Activated CD8-positive, alpha-beta memory T cell treated with anti-CD3 and anti-CD28 coated beads for 4 hours (primary cell): ENCODE measurements around the gene LILRA5.
"Not testable (repeated sequence)": the region's sequence is repeated elsewhere in the genome, so short reads cannot be mapped to it uniquely, and the experiment has no call there.

Experiments
- DNase-seq, 2 donors: peaks; one replicate each; pipeline ENCODE4 v3.0.0-alpha.2; 2020; ENCODE audit warnings: low read depth in 2 of 2

LILRA5 gene

DNA sequence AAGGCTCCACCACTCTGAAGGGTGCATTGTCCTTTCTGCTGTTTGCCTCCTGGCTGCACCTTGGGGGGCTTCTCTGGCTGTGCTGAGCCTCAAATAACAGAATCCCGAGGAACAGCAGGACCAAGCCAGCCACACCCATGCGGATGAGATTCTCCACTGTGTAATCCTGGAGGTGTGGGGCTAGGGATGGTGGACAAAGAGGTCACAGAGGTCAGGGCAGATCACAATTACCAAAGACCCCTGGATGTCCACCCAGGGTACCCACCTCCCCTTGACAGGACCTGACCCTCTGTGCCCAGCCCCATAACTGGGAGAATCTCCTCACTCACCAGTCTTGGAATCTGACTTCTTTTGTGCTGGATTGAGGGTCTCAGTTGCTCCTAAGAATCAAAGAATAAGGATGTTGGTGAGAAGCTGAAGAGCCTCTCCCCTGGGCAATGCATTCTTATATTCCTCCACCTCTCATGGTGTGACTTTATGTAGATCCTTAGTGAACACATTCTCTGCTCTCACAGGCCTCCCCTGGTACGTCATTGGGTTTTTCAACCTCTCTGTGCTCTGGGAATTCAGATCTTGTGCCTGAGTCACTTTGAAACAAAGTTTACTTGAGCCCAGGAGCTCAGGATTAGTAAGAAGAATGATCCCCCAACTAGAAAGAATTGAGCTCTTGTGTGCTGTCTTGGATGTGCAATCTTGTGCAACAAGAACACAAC lies 20.8 kb upstream of the LILRA5 start:
- DNase-seq, result no peak

DNA sequence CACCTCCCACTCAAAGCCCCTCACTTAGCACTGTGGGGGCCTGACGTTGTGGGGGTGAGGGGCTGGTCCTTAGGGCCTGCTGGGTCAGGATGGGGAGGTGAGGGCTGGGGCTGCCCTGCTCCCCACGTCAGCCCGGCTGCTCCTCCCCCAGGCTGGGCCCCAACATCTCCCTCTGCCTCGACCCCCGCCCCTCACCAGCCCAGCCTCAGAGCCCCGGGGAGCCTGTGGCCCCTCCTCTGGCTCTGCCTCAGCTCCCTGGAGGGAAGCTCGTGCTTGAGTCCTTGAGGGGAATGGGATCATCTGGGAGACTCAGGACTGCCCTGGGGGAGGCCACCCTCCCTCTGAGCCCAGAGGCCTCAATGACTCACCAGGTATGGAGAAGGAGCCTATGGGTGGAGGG lies 19.2 kb upstream of the LILRA5 start:
- no peak for DNase-seq

DNA sequence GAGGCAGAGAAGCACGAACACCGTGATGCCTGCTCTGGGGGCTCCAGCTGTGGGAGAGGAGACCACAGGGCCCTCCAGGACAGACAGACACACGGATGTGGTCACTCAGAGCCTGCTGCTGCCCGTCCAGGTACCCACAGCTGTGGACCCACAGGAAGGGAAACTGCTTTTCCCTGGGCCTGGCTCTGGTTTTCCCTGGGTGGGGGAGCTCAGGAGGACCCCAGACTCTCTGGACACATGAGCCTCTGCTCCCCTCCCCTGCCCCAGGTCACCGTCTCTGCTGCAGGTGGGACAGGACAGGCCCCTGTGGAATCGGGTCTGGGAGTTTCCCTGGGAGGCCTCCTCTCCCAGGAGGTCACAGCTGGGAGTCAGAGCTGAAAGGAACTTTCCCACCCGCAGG lies 18.7 kb upstream of the LILRA5 start:
- DNase-seq, result no peak

DNA sequence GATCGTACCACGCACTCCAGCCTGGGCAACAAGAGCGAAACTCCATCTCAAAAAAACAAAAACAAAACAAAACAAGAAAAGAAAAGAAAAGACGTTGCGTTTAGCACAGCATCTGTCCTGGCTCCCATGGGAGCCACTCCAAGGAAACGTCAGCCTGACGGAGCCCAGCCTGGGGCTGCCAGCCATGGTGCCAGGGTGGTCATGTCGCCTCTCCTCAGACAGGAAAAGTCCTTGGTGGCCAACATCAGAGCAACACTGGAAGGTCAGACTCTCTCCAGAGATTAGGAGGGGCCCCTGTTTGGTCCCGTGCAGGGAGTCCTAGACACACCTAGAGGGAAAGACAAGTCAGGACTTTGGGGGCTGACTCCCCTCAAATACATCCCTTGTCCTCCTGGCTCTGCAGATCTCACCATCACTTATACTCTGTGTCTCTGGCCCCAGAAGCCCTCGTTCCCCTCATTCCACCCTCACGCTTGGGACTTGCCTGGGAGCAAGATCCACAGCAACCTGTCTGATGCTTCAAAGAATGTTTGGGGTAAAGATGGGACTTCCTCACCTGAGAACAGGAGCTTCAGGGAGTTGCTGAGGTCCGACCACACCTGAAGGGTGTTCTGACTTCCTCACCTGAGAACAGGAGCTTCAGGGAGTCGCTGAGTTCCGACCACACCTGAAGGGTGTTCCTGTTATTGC lies 16.7 kb upstream of the LILRA5 start:
- DNase-seq, result no peak

DNA sequence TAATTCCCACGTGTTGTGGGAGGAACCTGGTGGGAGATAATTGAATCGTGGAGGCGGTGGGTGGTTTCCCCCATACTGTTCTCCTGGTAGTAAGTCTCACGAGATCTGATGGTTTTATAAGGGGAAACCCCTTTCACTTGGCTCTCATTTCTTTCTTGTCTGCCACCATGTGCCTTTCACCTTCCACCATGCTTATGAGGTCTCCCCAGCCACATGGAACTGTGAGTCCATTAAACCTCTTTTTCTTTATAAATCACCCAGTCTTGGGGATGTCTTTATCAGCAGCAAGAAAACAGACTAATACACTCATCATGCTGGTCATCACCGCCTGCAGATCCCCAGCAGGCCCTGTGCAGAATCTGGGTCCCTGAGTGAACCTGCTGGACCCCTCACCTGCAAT lies 15.8 kb upstream of the LILRA5 start:
- not testable (repeated sequence) for DNase-seq

DNA sequence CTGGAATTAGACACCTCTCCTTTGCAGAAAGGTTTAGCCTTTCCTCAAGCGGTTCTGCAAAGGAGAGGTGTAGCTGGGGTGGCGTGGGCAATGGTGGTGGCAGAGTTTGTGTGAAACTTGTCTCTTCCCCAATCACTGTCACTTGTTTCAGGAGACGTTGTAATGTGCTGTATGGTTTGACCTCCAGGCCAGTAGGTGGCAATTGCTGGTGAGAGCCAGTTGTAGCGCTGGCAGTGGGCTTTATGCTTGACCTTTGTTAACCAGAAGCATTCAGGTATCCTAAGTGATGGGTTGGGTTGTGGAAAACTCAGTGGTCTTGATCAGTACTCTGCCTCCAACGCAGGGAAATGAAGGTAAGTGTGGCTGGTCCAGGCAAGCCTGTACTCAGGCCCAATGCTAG lies 12.7 kb upstream of the LILRA5 start:
- no peak for DNase-seq

DNA sequence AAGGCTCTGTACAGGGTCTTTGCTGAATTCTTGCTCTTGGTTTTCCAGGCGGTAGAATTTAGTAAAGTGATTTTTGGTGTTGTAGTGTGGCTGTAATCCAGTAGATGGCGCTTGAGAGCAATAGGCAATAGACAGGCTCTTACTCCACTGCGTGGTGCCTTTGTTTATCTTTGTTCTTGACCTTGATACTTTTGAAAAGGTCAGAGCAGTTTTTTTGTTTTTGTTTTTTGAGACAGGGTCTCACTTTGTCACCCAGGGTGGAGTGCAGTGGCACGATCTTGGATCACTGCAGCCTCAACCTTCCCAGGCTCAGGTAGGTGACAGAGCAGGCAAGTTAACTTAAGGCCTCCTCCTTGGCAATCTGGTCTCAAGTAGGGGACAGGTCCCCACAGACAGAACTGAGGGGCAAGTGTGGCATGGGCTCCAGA lies 12.2 kb upstream of the LILRA5 start:
- peak; percentile 14 to 20 for DNase-seq

DNA sequence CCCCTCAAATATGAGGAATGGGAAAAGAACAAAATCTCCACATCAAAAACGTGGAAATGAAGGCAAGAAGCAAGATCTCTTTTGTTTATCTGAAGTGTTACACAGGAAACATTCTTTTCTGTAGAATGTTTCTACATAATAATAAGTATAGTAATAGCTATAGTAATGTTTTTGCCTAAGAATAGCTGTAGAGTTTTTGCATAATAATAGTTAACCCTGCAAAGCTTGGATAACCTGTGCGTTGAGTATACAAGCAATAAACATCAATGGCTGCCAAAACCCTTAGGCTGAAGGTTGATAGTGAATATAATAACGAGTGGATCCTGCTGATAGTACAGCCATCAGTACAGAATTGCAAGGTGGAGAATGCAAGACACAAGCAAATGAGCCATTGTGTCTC lies 11.1 kb upstream of the LILRA5 start:
- DNase-seq, result no peak

DNA sequence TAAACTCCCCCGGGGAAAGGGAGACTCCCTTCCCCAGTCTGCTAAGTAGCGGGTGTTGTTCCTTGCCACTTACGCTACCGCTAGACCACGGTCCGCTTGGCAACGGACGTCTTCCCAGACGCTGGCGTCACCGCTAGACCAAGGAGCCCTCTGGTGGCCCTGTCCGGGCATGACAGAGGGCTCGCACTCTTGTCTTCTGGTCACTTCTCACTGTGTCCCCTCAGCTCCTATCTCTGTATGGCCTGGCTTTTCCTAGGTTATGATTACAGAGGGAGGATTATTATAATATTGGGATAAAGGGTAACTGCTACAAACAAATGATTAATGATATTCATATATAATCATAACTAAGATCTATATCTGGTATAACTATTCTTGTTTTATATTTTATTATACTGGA lies 10.0 kb upstream of the LILRA5 start:
- DNase-seq, result not testable (repeated sequence)

DNA sequence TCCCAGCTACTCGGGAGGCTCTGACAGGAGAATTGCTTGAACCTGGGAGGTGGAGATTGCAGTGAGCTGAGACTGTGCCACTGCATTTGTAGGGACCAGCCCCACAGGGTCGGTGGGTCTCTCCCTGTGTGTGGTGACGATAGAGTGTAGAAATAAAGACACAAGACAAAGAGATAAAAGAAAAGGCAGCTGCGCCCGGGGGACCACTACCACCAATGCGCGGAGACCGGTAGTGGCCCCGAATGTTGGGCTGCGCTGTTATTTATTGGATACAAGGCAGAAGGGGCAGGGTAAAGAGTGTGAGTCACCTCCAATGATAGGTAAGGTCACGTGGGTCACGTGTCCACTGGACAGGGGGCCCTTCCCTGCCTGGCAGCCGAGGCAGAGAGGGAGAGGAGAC lies 9.3 kb upstream of the LILRA5 start:
- not testable (repeated sequence) for DNase-seq

DNA sequence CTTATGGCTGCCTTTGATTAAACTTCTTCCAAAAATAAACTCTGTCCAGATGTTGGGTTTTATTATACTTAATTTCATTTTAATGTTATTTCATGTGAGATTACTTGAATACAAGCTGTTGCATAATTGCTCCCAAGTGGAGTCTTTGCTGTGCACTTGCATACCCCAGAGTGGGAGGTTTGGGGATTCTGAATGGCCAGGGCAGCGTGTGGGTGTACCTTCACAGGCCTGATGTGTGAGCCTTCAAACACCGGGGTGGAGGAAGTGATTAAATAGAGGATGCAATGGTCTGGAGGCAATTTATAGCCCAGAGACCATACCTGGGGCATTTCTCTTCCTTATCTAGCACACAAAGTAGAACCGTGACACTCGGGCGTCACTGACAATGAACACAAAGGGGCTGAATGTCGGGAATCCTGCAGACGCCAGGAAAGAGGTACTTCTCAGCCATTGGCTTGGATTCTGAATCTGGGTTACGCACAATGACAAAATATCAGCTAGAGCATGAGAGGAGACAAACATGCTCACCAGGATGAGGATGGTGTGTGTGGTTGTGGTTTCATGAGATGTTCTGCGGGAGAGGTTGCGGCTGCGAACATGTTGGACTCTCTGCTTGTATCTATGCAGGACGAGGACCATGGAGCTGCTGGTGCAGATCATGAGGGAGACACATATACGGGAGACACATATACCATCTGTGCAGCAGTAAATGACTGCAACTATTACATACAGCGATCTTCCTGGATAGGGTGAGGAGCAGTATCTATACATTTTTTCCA lies 7.1 kb upstream of the LILRA5 start:
- DNase-seq, result no peak

DNA sequence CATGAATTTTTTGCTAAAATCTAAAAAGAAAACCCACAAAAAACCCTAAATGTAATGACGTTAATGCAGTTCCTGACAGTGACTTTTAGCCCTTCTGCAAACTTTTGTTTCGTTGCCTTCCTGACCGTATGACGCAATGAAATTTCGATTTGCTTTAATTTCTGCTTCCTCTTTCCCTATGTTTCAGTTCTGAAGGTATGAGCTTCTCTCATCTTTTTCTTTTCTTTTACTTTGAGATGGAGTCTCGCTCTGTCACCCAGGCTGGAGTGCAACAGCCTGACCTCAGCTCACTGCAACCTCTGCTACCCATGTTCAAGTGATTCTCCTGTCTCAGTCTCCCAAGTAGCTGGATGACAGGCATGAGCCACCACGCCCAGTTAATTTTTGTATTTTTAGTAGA lies 6.1 kb upstream of the LILRA5 start:
- DNase-seq, result no peak

DNA sequence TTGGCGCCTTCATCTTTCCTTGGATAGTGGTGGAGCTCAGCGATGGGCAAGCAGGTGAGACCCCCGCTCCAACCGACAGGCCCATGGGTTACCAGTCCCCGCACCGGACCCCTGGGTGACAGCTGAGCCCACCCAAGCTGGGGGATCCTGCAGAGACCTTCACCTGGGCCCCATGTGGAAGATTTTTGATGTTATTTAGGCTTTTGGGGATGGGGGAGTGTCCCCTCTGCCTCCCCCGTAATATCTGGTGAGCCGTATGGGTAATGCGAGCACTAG lies 4.9 kb upstream of the LILRA5 start:
- no peak for DNase-seq

DNA sequence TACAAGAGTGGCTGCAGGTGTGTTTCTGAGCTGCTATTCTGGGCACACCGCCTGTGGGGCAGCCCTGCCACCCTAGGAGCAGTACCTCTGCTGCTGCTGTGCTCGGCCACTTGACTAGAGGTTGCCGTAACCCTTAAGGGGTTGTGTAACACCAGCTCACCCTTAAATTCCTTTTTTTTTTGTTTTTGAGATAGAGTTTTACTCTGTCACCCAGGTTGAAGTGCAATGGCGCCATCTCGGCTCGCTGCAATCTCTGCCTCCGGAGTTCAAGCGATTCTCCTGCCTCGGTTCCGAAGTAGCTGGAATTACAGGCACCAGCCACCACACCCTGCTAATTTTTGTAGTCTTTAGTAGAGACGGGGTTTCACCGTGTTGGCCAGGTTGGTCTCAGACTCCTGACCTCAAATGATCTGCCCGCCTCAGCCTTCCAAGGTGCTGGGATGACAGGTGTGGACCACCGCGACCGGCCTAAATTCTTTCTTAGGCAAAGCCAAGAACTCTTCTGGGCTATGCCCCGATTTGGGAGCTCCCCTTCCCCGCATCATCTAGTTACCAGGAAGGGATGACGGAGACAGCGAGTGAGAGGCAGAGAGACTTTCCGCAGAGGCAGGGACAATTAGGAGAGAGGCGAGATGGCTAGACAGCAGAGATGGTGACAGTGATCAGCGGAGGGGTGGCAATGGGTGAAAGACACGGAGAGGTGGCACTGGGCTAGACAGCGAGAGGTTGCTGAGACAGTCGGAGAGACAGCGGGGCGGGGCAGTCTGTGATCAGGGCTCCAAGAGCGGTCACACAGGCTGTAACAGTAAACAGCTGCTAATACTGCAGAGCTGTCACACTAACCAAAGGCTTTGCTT lies 4.4 kb upstream of the LILRA5 start:
- no peak for DNase-seq

DNA sequence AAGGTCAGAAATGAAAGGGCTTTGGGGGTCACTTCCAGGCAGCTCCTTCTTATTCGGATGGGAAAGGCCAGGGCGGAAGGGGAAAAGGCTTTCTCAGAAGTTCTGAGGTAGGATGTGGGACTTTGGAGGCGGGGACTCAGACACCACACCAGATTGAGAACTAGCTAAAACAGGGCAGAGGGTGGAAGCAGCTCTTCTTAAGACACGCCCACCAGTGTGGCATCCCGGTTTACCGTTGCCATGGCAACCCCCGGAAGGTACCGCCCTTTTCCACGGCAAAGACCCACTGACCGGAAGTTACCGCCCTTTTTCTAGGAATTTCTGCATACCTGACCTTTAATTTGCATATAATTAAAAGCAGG lies 3.8 kb upstream of the LILRA5 start:
- DNase-seq, result no peak

DNA sequence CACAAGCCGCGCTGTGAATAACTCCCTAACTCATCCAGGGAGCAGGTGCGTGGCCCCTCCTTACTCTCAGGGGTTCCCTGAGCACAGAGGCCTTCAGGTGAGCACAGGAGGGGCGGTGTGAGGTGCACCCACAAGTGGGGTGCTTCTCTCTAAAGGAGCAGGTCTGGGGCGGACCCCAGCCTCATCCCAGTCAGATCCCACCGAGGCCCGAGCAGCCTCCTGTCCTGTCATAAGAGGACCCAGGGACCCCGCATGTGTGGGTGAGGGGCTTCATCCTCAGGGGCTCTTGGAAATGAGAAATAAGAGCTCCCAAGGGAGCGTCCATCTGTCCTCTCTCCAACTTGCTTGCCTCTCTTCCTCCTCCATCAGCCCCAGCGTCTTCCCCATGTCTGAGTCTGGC lies 3.0 kb upstream of the LILRA5 start:
- DNase-seq, result no peak

DNA sequence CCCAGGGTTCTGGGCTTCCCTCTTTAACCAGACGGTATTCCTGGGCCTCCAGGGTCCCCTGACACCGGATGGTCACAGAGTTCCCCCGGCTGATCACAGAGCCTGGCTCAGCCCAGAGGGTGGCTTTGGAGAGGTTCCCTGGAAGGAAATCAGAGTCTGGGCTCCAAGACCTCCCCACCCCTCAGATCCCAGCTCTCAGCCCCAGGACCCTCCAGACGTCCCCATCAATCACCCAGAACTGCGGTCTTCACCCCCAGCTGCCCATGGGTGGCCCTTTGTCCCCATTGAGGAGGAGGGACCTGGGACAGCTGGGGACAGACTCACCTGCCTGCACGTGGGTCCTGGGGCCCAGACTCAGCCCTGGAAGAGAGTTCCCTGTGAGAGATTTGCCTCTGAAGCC lies 955 bp downstream of the LILRA5 start:
- DNase-seq, result no peak

DNA sequence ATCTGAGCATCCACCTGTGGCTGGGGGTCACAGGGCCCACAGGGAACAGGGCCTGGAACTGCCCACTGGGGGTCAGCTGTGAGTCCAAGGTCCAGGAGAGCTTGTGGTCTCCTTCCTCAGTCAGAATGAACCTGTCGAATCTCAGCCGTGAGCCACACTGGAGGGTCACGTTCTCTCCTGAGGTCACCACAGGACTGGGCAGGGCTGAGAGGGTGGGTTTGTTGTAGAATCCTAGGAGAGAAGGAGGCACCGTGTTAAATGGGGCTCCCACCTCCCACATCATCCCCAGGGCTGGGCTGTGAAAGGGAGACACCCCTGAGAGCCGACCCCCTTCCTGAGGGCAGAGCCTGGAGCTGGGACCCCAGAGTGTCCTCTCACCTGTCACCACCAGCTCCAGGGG lies 1.5 kb downstream of the LILRA5 start:
- no peak for DNase-seq

DNA sequence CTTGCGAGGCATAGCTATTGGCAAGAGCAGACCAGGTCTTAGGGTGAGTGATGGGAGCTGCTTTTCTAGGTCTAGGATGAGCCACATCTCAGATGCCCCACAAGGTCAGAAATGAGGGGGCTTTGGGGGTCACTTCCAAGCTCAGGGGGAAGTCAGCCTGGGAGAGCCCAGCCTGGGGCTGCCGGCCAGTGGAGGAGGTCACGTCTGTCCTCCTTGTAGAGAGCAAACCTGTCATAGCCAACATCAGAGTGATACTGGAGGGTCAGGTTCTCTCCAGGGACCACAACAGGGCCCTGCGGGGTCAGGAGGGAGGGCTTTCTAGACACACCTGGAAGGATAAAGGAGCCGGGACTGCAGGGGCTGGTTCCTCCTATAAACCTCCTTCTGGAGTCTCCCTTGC lies 2.4 kb downstream of the LILRA5 start:
- no peak for DNase-seq

DNA sequence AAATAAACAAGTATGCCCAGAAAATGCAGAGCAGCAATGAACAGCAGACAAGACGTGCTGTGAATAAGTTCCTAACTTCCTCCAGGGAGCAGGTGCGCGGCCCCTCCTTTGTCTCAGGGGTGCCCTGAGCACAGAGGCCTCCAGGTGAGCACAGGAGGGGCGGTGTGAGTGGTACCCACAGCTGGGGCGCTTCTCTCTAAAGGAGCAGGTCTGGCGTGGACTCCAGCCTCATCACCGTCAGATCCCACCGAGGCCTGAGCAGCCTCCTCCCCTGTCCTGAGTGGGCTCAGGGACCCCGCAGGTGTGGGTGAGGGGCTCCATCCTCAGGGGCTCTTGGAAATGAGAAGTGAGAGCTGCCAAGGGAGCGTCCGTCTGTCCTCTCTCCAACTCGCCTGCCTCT lies 3.2 kb downstream of the LILRA5 start:
- DNase-seq, result no peak

DNA sequence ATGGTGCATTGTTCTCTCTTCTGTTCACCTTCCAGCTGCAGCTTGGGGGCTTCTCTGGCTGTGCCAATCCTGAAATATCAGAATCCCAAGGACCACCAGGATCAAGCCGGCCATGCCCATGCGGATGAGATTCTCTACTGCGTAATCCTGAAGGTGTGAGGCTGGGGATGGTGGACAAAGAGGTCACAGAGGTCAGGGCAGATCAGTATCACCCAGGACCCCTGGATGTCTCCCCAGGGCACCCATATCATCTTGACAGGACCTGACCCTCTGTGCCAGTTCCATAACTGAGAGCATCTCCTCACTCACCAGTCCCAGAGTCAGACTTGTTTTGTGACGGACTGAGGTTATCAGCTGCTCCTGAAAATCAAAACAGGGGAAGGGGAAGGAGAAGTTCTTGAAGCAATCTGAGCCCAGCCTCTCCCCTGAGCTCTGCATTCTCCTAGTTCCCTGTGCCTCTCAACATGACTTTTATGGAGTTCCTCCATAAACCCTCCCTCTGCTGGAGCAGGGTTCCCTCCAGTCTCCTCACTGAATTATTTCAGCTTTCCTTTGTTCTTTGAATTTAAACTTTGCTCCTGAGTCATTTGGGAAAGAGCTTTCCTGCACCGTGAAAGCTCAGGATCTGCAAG lies 5.5 kb downstream of the LILRA5 start:
- no peak for DNase-seq

DNA sequence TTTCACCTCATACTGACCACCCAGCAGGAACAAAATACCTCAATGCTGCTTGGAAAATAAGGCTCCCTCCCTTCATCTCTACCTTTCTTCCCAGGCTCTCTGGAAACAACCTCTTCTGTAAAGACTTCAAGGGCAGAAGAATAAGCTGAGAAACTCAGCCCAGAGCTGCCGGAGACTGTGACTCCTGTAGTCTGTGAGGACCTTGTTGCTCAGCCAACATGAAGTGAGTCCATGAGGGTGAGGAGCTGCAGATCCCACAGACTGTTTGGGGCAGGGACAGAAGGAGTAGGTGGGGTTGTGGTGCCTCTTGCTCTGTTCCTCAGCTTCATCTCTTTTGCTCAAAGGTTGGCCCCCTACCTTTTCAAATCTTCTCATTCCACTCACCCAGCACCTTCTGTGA lies 7.8 kb downstream of the LILRA5 start:
- DNase-seq, result no peak
